HG03039 (cell line): ENCODE data around the gene RAP1GAP.
"Not testable (repeated sequence)": the region's sequence is repeated elsewhere in the genome, so short reads cannot be mapped to it uniquely, and the experiment has no call there.

ENCODE experiments used
- ATAC-seq: cut with Tn5 transposase; IDR thresholded peaks from one replicate; pipeline ENCODE4 v1.9.1; 2021; ENCODE audit warnings: mild to moderate bottlenecking, moderate library complexity; ENCODE audit not compliant: unreplicated experiment

Gene RAP1GAP

GRCh38 chr1:21680381-21680780 lies 11.2 kb upstream of the RAP1GAP start:
- ATAC-seq, result no peak

DNA sequence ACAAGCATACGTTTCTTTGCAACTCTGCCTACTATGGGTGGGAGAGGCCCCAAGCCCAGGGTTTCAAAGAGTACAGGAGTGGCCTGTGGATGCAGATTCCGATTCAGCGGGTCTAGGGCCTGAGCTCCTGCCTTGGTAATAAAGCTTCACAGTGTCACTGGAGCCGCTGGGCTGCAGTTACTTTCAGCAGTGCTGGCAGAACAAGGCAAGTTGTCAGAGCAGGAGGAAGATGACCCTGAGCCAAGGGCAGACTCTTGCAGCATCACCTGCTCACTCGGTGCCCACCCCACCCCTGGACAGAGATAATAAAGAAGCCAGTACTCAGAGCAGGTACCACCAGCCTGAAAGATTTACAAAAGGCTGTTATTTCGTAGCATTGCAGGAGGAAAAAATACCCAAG lies 8.0 kb upstream of the RAP1GAP start:
- ATAC-seq, result no peak

- ATAC-seq, result no peak
Measured at GRCh38 chr1:21674957-21675356, 5.8 kb upstream of the RAP1GAP start.

DNA sequence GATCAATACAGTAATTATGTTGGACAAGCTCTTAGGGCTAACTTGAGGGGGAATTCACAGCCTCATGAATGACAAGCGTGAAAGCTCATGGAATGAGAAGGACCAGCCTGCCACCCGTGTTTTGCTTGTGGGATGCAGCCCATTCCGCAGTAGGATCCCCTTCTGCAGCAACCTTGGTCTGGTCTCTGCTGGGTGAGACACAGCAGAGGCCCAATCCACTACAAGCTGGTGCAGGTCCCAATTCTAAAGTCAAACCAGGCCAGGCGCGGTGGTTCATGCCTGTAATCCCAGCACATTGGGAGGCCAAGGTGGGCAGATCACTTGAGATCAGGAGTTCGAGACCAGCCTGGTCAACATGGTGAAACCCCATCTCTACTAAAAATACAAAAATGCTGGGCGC lies 4.7 kb upstream of the RAP1GAP start:
- not testable (repeated sequence) for ATAC-seq

- ATAC-seq, result no peak
Measured at GRCh38 chr1:21673277-21673780, 4.2 kb upstream of the RAP1GAP start.

DNA sequence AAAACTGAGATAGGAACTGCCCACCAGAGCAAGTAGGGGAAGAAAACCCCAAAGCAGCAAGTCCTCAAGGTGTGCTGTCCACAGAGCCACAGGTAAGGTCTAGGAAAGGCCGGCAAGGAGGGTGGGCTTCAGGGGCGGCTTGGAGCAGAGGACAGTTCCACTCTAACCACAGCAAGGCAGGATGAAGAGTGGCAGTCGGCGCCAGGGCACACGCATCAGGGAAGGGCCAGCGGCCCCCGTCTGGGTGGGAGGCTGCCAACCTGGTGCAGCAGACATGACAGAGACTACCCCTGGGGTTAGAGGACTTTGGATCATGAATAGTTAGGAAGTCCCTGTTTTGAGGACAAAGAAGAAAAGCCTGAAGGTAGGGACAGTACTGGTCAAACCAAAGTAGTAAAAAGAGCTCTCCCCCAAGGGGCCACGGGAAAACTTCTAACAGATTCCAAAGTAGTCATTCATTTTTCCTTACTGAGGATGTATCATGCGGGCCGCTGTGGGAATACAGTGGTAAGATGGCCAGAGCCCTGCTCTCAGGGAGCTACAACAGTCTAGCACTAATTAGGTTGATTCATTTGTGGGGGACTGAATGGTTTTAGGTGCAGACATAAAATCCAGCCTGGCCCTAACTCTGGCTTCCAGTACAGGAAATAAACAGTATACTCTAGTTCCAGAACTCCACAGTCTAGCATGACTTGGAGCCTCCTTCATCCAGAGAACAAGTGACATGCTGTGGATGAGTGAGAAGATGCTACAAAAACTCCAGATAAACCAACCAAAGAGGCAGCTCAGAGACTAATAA lies 3.5 kb upstream of the RAP1GAP start:
- no peak for ATAC-seq

GRCh38 chr1:21671915-21672314 lies 2.8 kb upstream of the RAP1GAP start:
- no peak for ATAC-seq

GRCh38 chr1:21670956-21671902 lies 2.1 kb upstream of the RAP1GAP start:
- no peak for ATAC-seq

DNA sequence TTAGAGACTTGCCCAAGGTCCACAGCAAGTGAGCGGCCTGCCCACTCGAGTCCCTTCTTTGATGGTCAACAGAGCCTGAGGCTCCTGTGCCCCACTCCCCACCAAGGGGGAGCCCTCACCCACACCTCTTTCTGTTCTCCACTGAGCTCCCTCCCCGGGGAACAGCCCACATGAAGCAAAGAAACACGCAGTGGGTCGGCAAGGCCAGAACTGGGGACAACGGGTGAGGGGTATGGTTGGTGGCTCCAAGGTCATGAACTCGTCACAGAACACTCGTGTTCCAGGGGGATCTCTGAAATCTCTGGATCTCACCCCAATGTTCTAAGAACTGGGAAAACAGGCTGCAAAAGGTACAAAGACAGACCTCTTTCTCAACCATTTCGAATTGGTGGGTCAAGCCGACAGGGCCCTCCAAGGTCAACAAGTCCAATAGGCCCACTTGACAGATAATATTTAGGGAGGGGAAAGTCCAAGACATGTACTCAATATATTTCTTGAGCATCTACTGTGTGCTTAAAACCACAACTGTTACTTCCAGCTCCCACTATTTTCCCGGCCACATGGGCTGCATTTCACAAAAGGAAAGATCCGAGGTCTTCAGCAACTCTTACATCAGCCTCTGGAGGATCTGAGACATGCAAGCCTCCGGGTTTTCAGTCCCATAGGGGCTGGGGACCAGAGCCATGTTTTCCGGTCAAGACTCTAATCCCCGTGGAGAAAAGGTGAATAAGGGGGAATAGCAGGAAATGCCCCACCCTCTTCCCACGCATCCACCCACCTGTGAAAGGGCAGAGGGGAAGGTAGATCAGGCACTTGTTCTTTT lies 1.1 kb upstream of the RAP1GAP start:
- no peak for ATAC-seq

- no peak for ATAC-seq
Measured at GRCh38 chr1:21668951-21669257, 253 bp downstream of the RAP1GAP start.

DNA sequence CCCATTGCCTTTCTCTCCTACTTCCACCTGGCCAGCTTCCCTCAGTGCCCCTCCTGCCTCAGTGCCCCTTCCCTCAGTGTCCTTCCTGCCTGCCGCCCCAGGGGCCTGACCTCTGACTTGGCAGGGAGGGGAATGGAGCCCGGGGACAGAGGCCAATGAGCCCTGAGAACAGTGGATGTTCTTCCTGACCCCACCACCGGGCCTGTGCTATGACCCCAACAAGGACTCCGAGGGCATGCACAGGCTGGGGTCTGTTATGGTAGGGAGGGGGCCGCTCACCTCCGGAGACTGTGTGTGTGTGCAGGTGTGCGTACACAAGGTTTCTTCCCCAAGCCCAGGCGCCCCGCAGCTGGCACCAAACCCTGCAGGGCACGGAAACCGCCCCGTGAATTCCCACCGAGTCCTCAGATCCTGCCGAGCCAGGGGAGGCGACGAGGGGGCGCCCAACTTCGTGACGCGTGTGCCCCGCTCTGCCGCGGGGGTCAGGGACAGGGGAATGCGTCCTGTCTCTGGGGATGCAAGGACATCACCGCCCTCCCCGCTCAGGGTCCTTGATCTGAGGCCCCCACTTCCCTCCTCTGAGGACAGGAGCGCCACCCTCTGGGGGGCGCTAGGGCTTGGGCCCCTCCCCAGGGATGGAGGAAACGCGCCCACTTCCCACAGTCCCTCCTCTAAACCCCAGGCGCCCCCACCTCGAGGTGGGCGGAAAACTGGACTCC lies 766 bp downstream of the RAP1GAP start:
- no peak for ATAC-seq

- ATAC-seq, result no peak
Measured at GRCh38 chr1:21667348-21668231, 1.6 kb downstream of the RAP1GAP start.

- no peak for ATAC-seq
Measured at GRCh38 chr1:21666576-21667320, 2.4 kb downstream of the RAP1GAP start.

DNA sequence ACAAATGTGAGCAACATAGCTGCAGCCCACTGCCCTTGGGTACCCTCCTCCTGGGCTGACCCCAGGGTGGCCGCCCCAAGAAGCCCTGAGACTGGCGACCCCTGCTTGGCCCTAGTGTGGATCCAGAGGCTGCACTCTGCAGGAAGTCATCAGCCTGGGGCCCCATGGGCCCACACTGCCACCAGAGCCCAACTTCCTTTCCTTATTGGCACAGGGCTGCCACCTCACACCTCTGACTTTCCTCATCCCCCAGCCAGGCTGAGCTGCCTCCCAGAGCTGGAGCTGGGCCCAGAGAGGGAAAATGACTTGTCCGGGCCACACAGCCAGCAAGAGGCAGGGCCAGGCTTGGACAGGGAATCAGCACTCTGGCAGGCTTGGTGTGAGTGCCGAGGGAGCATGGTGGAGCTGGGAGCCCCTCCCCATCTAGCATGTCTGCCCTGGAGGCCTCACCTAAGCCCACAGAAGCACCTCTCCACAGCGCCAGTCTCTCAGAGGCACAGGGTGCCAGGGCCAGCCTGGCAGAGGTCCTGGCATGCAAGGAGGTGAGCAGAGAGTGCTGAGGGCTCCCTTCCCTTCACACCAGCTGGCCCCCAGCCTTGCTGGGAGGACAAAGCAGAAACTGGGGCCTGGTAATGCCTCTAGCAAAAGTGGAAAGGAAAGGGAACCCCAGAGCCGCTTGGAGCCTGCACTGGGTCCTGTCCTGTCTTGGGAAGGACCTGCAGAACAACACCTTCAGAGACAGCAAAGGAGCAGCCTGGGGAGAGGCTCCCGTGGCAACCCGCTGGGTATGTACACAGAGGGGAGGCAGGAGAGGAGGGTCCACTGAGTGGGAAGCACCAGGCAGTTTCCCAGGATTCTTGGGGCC lies 3.2 kb downstream of the RAP1GAP start:
- ATAC-seq, result no peak

DNA sequence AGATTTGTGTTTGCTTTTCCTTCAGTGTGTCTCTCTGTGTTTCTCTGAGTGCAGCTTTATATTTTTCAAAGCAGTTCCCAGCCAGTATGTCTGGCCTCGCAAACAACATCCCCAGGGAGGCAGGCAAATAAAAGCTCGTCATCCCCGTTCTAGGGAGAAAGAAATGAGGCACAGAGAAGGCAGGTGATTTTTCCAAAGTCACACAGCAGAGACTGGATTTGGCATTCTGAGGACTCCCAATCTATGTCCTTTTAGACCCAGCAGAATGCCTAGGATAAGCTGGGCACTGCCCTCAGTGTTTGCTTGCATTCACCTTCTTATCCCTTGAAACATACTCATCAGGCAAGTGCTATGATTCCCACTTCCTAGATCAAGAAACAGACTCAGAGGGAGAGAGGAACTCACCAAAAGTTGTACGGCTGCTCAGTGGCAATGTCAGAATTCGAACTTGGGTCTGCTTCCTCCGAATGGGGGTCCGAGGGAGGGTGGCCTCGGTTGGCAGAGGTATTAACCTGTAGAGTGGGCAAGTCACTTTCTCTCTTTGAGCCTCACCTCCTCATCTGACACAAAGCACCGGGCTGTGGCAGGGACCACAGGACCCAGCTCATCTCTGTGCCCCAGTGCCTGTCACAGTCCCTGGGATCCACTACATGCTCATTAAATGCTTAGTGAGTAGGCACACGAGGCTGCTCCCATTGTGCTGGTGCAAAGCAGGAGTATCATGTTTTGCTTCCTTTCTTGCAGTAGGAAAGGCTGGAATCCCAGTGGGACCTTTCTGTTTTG lies 4.2 kb downstream of the RAP1GAP start:
- ATAC-seq, result no peak

GRCh38 chr1:21663951-21664805 lies 5.0 kb downstream of the RAP1GAP start:
- no peak for ATAC-seq
